Right renal pelvis (tissue), 4 donors: ENCODE data around the gene PCYT2. TPM values are rescaled to one million over a fixed set of nuclear protein-coding genes. Genes with fewer than 3 reads are reported as not detected.
"Not testable (repeated sequence)": the region's sequence is repeated elsewhere in the genome, so short reads cannot be mapped to it uniquely, and the experiment has no call there.

ENCODE experiments used
- DNase-seq, 4 donors: peaks; one replicate each; pipeline ENCODE4 v3.0.0-alpha.2; 2013; ENCODE audit warnings: low read depth in 4 of 4, low spot score in 3 of 4, missing footprints in 1 of 4
- polyA plus RNA-seq, 4 donors: library from polyadenylated mRNA; unstranded; fragments of 120-200 nt; gene quantifications; one replicate each; pipeline ENCODE4 v1.2.1, GENCODE V29; 2013; ENCODE audit not compliant: insufficient read length in 4 of 4

The PCYT2 gene
- 10 to 100 TPM; 44.0 to 53.7 (median 46.6) TPM for polyA plus RNA-seq

GRCh38 chr17:81911277-81911961 is at the start of gene PCYT2:
PCYT2 (minus strand) TSS chr17:81911399; CDS start chr17:81911355, 44 bp downstream.
- peak in 3 of 4 donors; percentile 74 to 76 (median 75) for DNase-seq

- DNase-seq: no peak
Measured at GRCh38 chr17:81960130-81960958, 49.1 kb upstream of the PCYT2 start.

GRCh38 chr17:81959362-81960129 is 48.3 kb upstream of the PCYT2 start:
- DNase-seq: no peak

GRCh38 chr17:81958633-81959342 is 47.6 kb upstream of the PCYT2 start:
- DNase-seq: no peak

- no peak for DNase-seq
Measured at GRCh38 chr17:81957691-81958432, 46.7 kb upstream of the PCYT2 start.

GRCh38 chr17:81956607-81957589 is 45.7 kb upstream of the PCYT2 start:
- no peak for DNase-seq

GRCh38 chr17:81955756-81956544 is 44.8 kb upstream of the PCYT2 start:
- no peak for DNase-seq

- no peak for DNase-seq
Measured at GRCh38 chr17:81955058-81955681, 44.0 kb upstream of the PCYT2 start.

- no peak for DNase-seq
Measured at GRCh38 chr17:81954131-81955057, 43.2 kb upstream of the PCYT2 start.

GRCh38 chr17:81953443-81953842 is 42.2 kb upstream of the PCYT2 start:
- not testable (repeated sequence) for DNase-seq

- no peak for DNase-seq
Measured at GRCh38 chr17:81952792-81953228, 41.6 kb upstream of the PCYT2 start.

GRCh38 chr17:81951785-81952684 is 40.8 kb upstream of the PCYT2 start:
- DNase-seq: no peak

GRCh38 chr17:81950501-81950900 is 39.3 kb upstream of the PCYT2 start:
- no peak for DNase-seq

- no peak for DNase-seq
Measured at GRCh38 chr17:81948635-81949378, 37.6 kb upstream of the PCYT2 start.
